Pulmonary artery endothelial cell (primary cell): ENCODE results near the gene CPNE7. TPM values are rescaled to one million over a fixed set of nuclear protein-coding genes. Genes with fewer than 3 reads are reported as not detected.

Source experiments
- DNase-seq: peaks from one replicate; pipeline ENCODE4 v3.0.0-alpha.2; 2011; ENCODE audit warnings: low read depth, low spot score
- total RNA-seq: library from RNA; depleted of rRNA; stranded (reverse); fragments of >200 nt; gene quantifications from 2 replicates; pipeline ENCODE4 v1.2.3, GENCODE V29; 2014

The CPNE7 gene
- 5.7 and 20.3 TPM in 2 replicates for total RNA-seq

GRCh38 chr16:89575247-89576152, at the start of gene CPNE7:
Gene CPNE7 (plus strand): TSS chr16:89575758. CDS start chr16:89575898, 140 bp downstream.
- DNase-seq: no peak

- no peak for DNase-seq
Observed at GRCh38 chr16:89529097-89529496, 46.5 kb upstream of the CPNE7 start.

DNA sequence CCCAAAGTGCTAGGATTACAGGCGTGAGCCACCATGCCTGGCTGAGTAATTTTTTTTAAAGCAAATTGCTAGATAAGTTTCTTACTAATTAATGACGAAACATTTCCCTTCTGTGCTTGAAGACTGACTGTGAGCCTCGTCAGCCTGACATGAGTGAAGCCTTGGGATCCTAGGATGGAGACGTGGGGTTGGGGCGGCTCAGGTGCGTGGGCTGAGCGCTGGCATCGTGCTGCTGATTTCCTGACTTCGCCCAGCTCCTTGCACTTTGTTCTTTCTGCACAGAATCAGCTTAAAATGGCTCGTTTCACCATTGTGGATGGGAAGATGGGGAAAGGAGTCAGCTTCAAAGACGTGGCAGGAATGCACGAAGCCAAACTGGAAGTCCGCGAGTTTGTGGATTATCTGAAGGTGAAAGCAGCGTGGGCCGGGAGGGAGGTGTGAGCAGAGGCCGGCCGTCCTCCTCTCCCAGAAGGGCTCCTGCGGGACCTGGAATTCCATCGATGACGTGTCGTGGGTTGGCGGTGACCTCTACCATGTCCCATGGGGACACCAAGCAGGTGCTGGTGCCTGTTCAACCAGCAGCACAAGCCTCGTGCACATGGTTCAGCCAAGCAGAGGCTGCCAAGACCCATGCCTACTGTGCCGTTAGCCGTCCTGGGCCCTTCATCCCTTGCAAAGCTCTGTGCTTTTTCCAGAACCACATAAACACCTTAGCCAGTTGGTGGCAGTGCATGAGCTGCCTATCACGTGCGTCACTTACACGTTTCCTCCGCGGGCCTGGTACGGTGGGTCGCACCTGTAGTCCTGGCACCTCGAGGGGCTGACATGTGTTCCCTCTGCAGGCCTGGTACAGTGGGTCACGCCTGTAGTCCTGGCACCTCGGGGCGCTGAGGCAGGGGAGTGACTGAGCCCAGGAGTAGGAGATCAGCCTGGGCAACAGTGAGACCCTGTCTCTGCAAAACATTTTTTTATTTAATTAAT, 44.9 kb upstream of the CPNE7 start:
- DNase-seq: no peak

DNA sequence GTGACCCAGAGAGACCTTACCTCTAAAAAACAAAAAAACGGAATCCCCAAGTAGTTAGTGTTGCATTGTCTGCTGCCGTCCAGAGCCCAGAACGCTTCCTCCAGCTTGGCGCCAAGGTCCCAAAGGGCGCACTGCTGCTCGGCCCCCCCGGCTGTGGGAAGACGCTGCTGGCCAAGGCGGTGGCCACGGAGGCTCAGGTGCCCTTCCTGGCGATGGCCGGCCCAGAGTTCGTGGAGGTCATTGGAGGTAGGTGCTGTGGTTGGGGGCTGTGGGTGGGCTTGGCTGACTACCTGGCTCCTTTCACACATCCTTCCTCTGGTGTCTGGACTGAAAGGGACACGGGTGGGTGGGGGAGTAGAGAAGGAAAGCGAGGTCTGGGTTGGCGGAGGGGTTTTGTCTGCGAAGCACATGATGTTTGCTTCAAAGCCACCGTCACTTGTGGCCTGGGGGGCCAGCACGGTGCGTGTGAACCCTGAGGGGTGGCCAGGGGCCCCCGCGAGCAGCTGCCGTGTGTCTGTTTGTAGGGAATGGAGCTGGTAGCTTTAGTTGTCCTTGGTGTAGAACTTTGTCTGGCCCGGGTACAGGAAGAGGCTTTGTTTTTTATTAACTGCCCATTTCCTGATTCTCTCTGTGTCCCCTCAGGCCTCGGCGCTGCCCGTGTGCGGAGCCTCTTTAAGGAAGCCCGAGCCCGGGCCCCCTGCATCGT, 43.6 kb upstream of the CPNE7 start:
- no peak for DNase-seq

- DNase-seq: no peak
Observed at GRCh38 chr16:89534252-89534756, 41.3 kb upstream of the CPNE7 start.

DNA sequence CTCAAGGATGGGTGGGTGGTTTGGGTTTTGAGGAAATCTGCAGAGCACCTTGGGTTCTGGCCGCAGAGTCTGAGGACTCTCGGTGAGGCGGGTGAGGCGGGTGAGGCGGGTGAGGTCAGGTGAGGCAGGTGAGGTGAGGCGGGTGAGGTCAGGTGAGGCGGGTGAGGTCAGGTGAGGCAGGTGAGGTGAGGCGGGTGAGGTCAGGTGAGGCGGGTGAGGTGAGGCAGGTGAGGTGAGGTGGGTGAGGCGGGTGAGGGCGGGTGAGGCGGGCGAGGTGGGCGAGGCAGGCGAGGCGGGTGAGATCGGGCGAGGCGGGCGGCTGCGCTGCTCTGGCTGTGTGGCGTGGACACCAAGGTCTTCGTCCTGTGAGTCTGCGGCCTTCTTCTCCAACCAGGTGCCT, 39.2 kb upstream of the CPNE7 start:
- no peak for DNase-seq

DNA sequence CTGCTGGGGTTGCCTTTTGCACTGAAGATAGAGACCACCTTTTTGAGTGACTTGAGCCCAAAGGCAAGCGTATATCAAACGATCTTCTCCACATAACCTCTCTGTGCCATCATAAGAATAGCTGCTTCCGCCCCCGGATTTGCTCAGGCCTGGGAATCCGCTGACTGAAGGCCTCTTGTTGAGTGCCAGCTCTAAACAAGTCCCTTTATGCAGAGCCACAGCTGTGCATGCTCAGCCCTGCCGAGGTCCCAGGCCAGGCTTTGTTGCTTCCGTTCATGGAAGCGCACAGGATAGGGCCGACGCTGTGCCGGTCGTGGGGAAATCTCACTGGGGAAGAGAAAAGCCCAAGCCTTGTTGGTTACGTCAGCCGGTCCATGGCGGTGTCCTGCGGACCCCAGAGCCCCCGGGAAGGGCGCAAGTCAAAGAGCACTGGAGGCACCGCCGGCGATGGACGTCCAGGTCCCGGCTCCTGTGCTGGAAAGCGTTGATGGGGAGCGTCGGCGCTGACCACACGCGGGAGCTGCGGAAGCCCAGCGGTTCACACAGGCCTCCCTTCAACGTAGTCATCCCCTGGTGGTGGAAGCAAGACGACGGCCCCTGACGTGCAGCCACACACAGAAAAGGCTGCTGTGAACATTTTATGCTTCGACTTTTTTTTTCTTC, 38.5 kb upstream of the CPNE7 start:
- no peak for DNase-seq

GRCh38 chr16:89537549-89537925, 38.0 kb upstream of the CPNE7 start:
- DNase-seq: no peak

GRCh38 chr16:89538286-89538685, 37.3 kb upstream of the CPNE7 start:
- no peak for DNase-seq

DNA sequence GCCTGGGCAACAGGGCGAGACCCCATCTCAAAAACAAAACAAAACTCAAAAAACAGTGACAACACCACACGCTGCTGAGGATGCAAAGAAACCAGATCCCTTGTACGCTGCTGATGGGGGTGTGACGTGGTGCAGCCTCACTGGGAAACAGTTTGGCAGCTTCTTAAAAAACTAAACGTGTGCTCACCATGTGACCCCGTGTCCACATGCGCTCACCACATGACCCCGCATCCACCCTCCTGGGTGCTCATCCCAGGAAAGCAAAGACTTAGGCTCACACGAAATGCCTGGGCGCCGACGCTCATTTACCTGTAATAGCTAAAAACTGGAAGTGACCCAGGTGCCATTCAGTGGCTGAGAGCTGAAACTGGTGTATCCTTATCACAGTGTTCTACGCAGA, 35.0 kb upstream of the CPNE7 start:
- DNase-seq: no peak

DNA sequence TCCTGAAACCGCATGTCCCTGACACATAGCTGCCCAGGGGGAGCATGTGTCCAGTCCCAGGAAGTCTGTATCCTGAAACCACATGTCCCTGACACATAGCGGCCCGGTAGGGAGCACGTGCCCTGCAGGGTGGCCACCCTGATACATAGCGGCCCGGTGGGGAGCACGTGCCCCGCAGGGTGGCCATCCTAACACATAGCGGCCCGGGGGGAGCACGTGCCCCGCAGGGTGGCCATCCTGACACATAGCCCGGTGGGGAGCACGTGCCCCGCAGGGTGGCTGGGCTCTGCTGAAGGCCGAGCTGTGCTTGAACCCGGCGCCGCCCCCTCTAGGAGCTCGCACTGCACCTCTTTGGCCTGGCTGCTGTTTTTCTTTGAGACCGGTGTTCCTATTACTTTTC, 33.8 kb upstream of the CPNE7 start:
- no peak for DNase-seq

GRCh38 chr16:89544113-89544512, 31.4 kb upstream of the CPNE7 start:
- DNase-seq: no peak

- no peak for DNase-seq
Observed at GRCh38 chr16:89544713-89545043, 30.9 kb upstream of the CPNE7 start.

- DNase-seq: no peak
Observed at GRCh38 chr16:89545044-89545830, 30.3 kb upstream of the CPNE7 start.

DNA sequence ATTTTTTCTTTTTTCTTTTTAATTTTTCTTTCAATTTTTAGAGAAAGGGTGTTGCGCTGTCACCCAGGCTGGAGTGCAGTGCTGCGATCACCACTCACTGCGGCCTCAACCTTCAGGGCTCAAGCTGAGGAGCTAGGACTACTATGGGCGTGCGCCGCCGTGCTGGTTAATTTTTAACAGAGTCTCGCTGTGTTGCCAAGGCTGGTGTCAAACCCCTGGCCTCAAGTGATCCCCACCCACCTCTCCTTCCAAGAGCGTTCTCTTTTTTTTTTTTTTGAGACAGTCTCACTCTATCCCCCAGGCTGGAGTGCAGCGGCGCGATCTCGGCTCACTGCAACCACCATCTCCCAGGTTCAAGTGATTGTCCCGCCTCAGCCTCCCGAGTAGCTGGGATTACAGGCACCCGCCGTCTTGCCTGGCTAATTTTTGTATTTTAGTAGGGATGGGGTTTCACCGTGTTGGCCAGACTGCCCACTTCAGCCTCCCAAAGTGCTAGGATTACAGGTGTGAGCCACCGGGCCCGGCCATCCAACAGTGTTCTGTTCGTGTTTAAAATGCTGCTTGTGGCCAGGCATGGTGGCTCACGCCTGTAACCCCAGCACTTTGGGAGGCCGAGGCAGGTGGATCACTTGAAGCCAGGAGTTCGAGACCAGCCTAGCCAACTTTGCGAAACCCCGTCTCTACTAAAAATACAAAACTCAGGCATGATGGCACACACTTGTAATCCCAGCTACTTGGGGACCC, 29.6 kb upstream of the CPNE7 start:
- DNase-seq: no peak

DNA sequence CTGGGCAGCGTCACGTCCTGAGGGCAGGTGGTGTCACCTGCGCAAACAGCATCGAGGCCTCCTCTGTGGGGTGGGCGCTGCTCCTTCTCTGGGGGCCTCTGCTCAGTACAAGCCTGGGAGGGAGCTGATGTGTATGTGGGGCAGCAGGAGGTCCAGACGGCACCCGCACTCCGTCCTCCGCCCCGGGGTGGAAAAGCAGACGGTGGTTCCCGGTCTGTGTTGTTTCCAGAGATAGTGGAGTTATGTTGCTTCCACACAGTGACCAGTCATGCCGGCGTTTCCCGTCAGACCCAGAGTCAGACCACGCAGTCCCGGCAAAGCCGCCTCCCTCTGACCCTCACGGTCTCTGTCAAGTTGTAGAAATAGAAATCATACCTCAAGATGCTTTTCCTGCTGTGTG, 28.8 kb upstream of the CPNE7 start:
- no peak for DNase-seq

DNA sequence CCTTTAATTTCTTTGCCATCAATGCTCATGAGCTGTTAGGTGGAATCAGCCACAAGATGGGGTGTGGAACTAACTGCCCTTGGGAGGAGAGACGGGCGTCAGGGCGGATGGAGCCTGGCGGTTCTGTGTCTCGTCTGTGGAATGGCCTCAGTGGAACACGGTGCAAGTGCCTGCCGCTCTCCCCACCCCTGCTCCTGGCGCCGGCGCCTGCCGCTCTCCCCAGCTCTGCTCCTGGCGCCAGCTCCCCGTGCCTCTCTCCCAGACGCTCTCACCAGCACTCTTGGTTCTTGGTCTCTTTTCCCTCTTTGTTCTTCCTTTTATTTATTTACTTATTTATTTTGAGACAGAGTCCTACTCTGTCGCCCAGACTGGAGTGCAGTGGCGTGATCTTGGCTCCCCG, 28.3 kb upstream of the CPNE7 start:
- no peak for DNase-seq

- DNase-seq: no peak
Observed at GRCh38 chr16:89547860-89548259, 27.7 kb upstream of the CPNE7 start.

DNA sequence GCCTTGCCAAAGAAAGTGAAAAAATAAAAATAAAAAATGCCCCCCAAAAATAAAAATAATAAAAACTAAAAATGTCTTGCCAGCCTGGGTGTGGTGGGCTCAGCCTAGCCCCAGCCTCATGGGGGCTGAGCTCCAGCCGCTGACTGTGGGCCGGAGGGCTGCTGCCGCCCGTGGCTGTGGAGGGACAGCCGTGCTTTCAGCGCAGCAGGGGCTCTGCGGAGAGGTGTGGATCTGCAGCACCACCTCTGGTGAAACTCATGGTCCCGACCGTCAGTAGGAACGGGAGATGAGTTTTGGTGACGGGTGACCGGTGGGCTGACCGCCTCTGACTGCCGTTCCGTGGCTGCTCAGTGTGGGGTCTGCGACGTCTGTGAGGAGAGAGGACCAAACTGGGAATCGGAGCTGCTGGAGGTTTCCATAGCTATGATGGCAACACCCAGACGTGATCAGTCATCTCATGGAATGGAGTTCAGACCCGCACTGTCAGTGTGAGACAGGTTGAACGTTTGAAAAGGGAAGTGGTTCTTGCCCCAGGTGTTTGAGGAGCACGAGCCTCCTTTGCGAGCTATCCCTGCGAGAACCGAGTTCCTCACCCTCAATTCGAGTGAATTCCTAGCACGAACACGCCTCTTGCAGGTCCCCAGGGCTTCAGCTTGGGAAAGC, 27.1 kb upstream of the CPNE7 start:
- no peak for DNase-seq
